Activated CD8-positive, alpha-beta memory T cell treated with anti-CD3 and anti-CD28 coated beads for 24 hours (primary cell): Measurements from ENCODE around the gene KIAA0232.
"Not testable (repeated sequence)": the region's sequence is repeated elsewhere in the genome, so short reads cannot be mapped to it uniquely, and the experiment has no call there.

Experiments
- DNase-seq: peaks from one replicate; pipeline ENCODE4 v3.0.0-alpha.2; 2020

KIAA0232 gene

DNA sequence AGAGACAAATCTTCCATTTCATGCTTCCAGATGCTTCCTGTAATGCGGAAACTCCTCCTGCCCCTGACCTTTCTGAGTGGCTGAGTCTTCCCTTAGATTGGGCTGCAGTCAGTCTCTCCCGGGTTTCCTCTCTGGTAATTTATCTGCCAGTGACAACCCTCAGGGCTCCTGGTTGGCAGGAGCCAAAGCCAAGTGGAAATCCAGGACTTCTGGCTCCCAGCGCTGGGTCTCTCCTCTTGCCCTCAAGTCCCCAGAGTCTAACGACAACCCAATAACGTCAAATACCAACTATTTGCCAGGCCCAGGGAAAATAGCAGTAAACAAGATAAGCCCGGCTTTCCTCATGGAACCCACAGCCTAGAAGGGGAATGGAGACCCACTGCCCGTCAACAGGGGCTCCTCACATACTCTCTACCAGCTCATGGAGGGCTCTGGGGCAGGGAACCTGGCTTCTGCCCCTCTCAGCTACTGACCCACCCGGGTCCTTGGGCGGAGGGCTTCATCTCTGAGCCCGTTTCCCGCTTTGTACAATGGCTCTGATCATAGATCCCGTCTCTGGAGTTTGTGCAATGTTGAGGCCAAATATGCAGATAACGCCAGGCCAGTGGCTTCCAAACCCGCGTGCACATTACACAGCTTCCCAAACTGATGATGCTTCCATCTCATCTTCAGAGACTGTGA lies 126.0 kb downstream of the KIAA0232 start:
- DNase-seq = no peak

DNA sequence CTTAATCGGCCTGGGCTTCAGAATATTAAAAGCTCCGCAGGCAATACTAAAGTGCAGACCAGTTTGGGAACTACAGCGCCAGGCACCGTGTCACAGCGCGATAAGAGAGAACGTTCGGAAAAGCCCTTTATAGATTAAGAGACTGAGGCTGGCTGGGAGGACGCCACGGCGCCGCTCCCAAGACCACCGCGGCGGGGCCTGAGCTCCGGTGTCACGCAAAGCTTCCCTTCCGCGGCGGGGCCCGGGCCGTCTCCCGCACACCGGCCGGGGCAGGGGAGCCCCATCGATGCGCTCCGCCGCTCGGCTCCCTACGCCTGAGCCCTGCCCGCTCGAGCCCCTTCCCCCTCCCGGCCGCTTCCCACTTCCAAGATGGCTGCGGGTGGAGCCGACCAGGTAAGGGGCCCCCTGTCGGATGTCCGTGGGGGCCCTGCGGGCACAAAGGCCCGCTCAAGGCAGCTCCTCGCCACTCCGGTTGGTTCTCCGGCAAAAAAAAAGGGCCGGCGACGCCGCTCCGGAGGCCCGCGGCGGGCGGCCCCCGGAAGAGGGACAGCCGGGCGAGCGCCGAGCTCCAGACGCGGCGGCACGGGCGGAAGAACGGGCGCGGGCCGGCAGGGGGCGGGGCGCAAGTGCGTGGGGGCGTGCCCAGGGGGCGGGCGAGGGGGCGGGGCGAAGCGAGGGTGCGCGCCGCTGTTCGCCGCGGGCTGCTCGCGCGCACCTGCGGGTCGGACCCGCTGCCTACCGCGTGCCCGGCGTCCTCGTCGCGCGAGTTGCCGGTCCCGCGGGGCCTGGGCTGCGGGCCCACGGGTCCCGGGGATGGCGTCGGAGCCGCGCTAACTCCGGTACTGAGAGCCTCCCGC lies 126.8 kb downstream of the KIAA0232 start, which contains the start of gene TBC1D14:
TSS of gene TBC1D14 (plus strand) at position 714 of the 857 bp plus-strand sequence. CDS start 13,564 bp downstream, outside the sequence.
- DNase-seq = peak; percentile 95

DNA sequence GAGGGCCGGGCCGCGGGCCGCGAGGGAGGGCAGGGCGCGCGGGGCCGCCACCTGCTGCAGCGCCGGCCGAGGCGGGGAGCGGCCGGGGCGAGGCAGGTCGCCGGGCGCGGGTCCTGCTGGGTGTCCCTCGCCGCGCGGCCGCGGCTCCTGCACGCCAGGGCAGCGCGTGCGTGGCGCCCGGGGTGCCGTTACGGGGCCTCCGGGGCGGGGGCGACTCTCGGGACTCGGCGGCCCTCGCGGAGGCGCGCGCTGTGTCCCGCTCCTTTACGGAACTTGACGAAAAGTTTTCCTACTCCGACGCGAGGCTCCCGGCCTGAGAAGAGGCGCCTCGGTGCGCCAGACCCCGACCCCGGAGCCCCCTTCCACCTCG lies 127.4 kb downstream of the KIAA0232 start:
- no peak for DNase-seq

DNA sequence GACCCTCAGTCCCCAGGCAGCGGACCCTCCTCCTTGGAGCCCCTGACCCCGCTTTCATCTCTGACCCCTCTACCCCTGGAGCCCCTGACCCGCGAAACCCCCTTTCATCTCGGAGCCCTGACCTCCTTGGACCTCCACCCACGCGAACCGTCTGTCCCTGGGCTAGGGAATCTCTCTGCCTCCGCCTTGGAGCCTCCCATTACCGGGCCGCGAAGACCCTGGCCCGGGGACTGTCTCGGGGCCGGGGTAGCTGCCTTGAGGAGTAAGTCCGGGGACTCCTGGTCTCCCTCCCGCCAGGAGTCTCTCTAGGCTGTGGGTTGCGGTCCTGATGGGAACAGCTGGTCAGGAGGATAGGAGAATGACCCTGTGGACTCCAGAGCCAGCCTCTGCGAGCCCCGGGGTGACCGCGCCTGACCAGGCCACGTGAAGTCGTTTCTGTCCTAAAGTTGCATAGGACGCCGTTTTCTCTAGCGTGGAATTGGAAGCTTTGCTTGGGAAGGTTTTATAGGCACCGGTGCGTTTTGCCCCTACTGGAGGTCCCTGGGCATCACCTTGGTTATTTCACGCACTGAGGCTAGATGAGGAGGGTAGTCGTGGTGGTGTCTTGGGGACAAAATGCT lies 127.9 kb downstream of the KIAA0232 start:
- no peak for DNase-seq

DNA sequence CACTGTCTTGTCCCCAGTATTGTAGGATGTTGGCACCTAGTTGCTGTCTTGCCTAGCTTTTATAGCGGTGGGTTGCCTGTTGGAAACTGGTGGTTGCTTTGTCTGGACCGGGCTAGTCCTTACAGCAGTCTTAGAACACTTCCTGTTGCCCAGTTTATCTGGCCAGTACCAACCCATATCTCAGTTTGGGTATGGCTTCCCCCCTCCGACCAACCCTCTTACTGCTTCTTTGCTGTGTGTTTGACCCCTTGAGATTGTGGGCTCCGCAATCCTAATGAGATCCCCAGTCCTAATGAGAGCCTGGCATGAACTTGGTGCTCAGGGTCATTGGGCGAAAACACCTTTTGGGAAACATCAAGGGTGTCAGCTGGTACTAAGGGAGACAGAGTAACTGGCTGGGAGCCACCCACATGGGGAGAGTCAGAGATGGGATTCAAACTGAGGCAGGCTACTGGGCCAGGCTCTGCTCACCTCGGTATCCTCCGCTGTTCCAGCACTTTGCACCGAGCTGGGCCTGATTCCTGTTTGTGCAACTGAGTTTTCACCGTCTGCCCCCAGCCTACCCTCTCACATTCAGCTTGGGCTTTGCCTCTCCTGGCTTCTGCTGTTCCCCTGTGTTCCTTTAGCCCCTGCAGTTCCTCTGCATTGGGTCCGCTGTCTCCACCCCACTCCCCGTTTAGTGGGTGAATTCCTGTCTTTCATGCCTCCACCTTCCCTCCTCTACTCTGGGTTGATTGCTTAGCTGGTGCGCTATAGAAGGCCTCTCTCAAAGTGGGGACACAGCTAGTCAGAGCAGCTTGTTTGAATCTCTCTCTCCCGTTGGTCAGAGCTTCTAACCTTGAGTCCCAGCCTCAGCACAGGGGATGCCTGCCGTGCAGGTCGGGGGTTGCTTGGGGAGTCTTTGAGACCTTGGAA lies 128.7 kb downstream of the KIAA0232 start:
- no peak for DNase-seq

DNA sequence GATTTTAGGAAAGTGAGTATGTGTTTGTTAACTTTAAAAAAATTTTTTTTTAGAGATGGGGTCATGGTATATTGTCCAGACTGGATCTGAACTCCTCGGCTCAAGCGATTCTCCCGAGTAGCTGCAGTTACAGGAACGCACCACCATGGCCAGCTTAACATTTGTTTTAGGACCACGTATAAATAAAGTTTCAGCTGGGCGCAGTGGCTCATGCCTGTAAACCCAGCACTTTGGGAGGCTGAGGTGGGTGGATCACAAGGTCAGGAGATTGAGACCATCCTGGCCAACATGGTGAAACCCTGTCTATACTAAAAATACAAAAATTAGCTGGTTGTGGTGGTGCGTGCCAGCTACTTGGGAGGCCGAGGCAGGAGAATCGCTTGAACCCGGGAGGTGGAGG lies 129.4 kb downstream of the KIAA0232 start:
- DNase-seq = not testable (repeated sequence)

DNA sequence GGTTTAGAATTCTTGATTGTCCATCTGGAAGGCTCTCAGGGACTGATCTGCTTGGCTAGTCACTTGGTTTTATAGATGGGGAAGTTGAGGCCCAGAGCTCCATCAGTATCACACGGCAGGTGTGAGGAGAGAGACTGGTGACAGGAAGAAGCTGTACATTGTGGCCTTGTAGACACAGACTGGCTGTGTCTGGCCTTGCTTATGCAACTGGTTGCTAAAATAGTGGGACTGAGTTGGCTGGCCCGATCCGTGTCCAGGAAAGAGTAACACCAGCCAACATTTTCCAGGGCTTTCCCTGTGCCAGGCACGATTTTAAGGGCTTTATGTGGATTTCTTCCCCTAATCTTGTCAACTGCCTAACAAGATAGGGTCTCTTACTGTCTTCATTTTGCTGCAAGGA lies 129.9 kb downstream of the KIAA0232 start:
- no peak for DNase-seq

DNA sequence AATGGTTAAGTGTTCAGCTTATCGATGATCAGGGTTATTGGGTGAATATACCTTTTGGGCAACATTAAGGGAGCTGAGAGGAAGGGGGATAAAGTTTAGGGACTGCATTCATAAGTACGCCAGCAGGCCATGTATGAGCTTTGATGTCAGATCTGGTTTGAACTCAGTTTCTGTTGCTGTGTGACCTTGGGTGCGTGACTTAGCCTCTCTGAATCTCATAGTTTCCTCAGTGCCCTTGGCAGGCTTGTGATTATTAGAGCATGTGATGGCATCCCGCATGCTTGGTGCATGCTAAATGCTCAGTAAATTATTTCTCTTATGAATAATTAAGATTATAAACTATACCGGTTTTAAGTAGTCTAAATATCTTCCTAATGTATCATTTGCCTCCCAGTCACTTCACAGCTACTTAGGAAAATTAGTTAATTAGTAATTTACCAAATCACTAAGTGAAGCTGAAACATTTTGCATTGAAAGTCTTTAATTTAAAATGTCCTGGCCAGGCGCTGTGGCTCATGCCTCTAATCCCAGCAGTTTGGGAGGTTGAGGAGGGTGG lies 130.9 kb downstream of the KIAA0232 start:
- DNase-seq = no peak

DNA sequence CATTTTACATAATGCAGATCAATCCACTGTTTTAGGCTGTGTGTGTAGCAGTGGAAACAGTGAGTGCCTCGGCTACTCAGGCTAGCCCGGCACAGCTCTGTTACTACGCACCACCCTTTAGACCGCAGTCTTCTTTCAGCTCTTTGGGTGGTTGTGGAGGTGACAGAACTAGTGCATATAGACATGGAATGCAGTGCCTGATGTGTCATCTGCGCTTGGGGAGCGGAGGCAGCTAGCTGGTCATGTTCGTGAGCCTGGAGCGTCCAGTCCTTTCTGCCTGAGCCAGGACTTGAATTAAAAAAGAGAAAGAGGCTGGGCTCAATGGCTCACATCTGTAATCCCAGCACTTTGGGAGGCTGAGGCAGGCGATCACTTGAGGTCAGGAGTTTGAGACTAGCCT lies 131.9 kb downstream of the KIAA0232 start:
- no peak for DNase-seq

DNA sequence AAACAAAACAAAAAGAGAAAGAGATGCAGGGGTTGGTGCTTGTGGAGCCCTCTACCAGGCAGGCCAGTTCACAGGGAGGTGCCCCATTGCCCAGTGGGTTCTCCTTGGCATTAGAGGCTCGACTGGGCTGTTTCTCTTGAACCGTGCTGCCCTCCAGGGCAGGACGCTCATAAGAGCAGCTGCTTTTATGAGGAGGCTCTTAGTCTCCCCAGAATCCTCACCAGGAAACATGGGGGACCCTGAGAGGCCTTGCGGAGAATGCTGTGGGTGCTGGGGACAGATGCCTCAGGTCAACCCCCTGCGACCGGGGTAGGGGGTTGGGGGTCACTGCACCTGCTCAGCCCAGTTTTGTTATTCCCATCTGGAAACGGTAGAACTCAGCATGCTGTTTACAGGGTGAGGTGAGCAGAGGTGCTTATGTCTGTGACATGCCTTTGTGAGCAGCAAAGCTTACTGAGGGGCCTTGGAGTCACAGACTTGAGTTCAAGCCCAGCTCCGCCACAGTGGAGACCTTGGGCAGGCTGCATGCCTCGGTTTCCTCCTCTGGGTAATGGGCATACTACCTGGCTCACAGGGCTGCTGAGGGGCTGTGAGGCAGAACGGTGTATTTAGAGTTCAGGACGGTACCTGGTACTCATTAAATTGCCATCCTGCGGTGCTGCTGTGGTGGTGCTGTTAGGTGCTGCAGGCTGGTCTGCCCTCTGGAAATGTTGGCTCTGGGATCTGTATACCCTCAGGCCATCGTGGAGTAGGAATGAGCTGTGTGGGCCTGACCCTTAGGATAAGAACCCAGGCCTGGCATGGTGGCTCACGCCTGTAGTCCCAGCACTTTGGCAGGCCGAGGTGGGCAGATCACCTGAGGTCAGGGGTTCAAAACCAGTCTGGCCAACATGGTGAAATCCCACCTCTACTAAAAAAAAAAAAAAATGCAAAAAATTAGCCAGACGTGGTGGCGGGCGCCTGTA lies 132.8 kb downstream of the KIAA0232 start:
- DNase-seq = no peak

DNA sequence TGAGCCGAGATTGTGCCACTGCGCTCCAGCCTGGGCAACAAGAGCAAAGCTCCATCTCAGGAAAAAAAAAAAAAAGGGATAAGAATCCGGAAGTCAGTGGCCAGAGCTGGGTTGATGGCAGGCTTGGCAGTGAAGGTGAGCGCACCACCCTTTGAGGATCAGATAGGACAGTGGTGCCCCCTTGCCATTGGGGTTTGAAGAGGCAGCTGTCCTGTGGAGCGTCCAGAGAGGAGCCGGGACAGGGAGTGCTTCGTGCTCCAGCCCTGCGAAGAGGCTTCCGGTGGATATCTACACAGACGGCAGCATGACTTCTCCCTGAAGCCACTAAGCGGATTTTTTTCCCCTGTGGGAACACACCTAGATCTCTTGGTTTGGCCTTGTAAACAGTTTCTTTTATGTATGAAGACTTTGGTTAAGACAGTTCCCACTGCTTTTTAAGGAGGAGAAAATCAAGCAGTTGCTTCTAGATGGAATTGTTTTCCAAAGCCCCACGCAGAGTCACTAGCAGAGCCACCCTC lies 133.6 kb downstream of the KIAA0232 start:
- DNase-seq = no peak

DNA sequence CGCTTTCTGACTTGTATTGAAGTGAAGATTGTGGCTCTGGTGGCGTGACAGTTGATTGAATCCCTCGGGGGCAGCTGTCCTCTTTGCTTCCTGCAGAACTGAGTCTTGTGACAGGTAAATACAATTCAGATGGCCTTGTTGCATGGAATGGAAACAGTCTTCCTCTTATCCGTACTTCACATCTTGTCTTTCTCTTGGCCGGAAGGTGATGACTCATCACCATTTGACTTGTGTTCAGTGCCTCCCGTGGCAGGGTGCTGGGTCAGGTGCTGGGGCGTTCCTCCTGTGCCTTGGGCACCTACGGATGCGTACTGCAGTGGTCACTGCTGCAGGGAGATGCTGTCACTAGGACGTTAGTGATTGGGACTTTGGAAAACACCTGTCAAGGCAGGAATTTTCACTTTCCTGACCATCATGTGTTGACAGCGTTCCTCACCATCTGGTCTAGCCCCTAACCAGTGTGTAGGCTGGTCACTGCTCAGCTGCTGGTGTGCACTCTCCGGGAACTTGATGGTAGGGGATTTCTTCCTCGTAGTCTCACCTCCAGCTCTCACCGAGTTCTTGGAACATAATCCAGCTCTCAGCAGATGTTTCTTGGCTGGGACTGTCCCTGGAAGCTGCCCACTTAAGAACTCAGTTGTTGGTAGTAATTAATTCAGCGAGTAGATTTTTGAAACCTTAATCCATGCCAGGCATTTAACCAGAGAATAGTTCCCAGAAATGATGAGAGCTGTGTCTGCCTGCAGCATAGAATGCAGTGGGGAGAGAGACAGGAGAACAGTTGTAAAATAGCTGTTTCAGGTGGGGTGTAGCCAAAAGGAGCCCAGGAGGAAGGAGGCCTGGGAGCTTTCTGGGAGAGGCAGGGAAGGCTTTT lies 134.3 kb downstream of the KIAA0232 start:
- DNase-seq = peak; percentile 74

DNA sequence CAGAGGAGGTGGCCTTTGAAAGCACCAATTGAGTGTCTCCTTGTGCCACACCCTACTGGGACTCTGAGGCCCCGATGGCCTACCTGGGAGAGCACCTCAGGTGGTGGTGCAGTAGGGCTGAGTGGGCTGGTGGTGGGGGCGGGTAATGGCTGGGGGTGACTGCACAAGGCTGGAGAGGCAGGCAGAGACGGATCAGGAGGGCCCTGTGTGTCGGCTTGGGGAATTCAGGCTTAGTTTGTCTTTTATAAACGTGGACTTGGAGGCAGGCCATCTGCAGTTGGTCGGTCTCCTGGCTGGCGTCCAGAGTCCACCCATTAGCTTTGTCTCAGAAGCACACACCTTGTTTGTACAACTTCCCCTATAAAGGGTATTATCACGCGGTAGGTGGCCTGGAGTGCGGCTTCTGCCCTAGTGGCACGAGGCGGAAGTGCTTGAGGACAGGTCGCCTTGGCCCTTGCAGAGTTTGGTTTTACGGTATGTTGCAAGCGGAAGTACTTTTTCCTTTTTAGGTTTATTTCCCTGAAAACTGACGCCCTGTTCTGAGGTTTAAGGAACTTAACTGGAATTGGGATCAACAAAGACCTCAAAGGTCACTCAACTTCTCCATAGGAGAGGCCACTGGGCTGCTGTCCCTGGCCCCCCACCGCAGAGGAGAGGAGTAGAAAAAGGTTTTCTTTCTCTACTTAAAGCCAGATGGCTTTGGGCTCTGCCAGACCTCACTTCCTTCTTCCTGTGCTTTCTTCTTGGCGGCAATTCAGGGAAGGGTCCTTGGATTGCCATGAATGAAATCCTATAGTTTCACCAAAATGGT lies 135.1 kb downstream of the KIAA0232 start:
- DNase-seq = no peak

DNA sequence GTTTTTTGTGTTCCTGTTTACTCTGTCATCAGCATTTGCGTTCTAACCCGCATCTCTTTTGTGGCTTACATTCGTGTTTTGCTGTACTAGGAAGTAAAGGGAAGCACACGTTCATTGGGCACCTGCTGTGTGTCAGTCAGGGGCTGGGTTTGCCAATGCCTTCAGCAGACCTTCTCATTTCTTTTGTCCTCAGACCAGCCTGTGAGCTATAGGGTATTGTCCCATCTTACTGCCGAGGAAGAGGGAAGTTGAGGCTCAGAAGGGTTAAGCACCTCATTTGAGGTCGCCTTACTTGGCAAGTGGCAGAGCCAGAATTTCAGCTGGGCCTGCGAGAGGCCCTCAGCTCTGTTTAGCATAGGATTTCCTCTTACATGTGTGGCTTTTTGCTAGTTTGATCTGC lies 135.8 kb downstream of the KIAA0232 start:
- no peak for DNase-seq

DNA sequence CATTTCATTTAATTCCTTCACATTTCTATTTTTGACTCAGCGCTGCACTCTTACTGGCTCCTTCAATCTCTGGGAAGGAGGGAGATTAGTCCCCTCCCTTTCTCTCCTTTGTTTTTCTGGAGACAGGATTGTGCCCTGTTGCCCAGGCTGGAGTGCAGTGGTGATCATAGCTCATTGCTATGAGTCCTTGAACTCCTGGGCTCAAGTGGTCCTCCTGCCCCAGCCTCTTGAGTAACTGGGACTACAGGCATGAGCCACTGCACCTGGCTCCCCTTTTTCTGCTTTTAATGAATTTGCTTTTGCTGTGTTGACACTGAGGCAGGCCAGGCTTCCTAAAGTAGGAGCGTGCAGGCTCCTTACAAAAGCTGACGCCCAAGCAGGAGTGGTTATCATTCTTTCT lies 137.6 kb downstream of the KIAA0232 start:
- DNase-seq = no peak

DNA sequence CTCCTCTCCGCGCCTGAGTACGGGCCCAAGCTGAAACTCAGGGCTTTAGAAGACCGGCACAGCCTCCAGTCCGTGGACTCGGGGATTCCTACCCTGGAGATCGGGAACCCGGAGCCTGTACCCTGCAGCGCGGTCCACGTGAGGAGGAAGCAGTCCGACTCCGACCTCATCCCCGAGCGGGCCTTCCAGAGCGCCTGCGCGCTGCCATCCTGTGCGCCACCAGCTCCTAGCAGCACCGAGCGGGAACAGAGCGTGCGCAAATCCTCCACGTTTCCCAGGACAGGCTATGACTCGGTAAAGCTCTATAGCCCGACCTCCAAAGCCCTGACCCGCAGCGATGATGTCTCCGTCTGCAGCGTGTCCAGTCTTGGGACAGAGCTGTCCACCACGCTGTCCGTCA lies 141.0 kb downstream of the KIAA0232 start:
- DNase-seq = no peak

DNA sequence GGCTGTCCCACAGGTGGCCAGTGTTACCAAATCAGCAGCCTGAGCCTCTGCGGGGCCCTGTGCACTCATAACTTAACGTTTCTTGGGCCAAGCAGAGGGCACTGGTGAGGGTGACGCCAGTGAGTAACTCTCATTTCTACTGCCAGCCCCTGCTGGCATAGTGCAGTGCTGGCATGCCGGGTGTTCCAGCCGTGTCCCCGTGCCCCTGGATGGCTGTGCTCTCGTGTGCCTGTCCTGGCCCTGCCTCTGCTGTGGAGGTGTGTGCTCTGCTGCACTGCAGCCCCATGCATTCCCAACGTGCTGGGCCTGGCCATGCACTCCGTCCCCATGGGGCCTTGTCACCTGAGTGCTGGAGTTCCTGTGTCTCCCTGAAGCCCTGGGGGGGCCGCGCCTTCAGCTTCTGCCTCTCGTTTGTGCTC lies 141.8 kb downstream of the KIAA0232 start:
- no peak for DNase-seq

DNA sequence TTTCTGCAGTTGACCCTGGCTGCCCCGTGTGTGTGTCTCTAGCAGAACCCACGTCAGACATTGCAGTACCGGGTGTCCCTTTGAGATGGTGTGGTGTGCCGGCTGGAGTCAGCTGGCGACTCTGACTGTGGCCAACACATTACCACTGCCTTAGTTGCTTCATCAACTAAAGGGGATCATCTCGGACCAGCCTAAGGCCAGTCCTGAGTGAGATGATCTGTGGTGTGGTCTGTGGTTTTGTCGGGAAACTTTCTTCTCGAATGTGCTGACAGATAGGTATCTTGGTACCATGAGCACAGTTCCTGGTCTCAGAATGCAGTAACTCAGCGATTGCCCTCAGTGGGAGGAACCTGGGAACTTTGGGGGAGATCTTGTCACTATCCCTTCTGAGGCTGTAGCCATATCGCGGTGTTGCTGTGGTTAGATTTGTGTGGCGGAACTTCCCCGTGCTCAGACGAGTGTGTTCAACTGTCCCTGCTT lies 142.9 kb downstream of the KIAA0232 start:
- DNase-seq = no peak

DNA sequence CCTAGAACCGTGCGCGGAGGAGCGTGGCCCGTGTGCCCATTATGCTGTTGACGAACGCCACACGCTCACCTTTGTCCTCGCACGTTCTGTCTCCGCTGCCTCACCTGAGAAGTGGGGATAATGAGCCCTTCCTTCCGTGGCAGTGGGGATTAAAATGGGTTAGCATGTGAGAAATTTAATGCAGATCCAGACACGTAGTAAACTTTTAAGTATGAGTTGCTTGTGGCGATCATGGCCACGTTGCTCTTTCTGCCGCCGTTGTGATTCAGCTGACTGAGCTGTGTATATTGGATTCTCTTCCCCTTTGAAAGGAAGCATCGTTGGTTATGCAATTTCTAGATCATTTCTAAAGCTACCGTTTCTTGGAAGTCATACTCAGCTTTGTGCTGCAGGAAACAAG lies 143.6 kb downstream of the KIAA0232 start:
- DNase-seq = no peak
